ENCODE measurements around the gene RASA3.
"Not testable (repeated sequence)": the region's sequence is repeated elsewhere in the genome, so short reads cannot be mapped to it uniquely, and the experiment has no call there.

RASA3 gene

DNA sequence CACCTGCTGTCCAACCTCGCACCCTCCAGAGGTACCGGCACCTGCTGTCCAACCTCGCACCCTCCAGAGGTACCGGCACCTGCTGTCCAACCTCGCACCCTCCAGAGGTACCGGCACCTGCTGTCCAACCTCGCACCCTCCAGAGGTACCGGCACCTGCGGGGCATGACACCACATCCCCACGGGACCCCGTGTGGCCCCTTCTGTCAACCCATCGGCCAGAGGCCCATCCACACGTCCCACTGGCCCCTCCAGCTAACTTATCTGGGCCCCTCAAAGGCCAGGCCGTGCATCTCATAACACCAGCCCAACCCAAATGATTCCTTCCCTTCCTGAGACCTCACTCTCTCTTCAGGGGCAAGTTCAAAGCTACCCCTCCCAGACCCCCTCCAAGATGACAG is 6.3 kb downstream of the RASA3 start:
- not testable (repeated sequence) for DNase-seq

DNA sequence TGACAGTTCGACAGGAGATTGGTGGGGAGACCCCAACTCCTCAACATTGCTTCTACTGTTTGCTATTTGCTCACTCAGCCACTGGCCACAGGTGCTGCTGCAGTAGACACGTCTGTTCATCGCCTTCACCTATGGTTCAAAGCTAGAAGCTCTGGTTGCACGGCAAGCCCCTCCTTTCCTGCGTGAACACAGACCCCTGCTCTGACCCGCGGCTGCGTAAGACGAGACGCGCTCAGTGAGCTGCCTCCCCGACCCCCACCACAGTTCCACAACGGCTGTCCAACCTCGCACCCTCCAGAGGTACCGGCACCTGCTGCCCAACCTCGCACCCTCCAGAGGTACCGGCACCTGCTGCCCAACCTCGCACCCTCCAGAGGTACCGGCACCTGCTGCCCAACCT is 6.8 kb downstream of the RASA3 start:
- no peak for DNase-seq

DNA sequence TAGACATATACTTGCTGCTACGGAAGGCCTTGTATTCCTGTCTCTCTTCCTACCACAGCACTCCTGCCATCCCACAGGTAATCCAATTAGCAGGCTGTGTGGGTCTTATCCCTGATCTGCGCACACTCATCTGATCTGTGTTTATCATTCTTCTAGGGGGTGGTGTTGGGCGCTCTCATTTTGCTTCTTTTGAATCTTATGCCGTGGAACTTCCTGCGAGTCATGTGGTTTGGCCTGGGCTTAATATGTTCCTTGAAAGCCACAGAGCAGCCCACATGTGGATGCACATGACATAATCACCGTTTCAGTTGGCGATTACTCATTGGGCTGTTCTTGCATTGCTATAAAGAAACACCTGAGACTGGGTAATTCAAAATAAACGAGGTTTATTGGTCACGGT is 7.5 kb downstream of the RASA3 start:
- DNase-seq = peak; percentile 72 to 80

DNA sequence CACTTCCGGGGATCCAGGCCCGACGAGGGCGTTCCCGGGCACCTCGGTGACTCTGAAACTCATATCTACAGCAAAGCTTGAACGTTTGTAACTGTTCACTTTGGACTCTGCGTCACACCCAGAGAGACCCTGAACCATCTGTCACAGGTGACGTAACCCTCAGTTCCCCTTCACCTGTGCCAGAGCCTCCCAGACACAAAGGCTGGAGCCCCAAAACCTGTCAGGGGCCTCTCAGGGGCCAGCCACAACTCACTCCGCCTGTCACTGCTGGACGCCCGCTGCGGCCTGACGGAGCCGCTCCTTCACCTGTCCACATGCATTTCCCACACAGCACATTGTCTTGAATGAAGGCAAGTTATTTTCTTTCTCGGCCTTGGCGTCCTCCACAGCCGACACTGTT is 8.0 kb downstream of the RASA3 start:
- no peak for DNase-seq

DNA sequence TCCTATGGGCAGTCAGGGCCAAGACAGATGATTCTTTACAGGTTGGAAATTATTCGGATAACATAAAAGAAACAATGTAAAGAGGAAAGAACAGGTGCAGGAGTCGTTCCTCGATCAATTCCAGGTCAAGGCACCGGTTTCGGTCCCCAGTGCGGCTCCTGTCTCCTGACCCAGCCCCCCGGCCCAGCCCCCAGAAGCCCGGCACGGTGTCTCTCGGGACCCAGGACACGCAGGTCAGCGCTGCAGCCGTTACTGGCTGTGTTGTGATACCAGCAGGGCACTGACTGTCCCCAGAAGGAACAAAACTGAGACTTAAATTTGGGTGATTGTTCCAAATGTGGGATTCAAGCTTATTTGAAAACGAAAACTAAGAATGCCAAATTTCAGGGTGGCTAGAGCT is 8.5 kb downstream of the RASA3 start:
- no peak for DNase-seq

DNA sequence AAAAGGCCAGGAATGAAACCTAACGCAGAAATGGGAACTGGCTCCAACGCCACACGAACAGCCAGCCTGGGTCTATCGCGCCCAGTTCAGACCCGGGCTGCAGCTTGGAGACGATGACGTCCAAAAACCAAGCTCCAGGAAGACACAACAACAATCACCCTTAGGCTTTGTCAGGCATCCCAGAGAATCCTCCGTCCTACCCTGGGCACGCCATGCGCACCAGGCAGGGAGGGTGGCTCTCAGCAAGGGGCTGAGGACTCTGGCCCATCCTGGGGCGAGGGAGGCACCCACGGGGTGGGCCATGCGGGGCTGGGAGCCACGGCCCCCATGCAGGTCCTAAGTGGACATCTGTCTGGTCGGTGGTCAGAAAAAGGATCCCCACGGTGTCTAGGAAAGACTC is 9.0 kb downstream of the RASA3 start:
- no peak for DNase-seq

DNA sequence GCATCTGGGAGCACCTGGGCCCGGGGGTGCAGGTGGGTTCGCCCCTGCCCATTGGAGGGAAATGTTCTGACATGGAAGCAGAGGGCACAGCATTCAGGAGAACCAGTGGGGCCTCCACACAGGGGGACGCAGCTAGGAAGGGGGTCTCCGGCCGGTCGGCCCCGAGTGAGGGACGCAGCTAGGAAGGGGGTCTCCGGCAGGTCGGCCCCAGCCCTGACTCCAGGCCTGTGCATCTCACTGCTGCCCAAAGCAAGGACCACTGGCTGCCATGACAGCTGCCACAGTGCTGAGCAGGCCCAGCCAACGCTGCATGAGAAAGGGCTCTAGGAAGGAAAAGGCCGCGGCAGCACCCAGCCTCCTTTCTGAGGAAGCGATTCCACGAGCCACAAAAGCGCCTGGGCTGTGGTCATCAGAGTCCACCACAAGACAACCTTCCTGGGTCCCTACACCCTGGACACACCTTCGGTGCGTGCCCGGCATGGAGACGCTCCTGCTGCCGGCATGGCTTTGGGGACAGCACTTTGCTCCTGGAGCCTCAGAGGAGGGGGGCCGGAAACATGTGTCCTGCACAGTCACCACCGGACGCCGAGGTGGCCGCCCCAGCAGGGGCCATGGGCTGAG is 9.7 kb downstream of the RASA3 start:
- DNase-seq = no peak

DNA sequence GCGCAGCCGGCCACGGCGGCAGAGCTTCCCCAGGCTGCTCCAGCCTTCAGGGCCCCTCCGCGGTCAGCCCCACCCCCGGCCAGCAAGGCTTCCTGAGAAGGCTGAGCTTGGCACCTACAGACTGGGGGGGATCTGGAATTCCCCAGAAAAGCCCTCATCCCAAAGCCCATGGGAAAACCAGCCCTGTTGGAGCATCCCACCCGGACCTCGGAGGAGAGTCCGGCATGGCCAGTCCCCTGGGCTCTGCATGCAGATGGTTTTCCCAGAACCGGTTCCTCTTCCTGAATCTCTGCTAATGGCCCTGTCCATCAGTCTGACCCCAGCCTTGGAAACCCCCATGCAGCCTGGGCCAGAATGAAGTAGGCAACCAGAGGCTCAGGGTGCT is 10.3 kb downstream of the RASA3 start:
- no peak for DNase-seq

DNA sequence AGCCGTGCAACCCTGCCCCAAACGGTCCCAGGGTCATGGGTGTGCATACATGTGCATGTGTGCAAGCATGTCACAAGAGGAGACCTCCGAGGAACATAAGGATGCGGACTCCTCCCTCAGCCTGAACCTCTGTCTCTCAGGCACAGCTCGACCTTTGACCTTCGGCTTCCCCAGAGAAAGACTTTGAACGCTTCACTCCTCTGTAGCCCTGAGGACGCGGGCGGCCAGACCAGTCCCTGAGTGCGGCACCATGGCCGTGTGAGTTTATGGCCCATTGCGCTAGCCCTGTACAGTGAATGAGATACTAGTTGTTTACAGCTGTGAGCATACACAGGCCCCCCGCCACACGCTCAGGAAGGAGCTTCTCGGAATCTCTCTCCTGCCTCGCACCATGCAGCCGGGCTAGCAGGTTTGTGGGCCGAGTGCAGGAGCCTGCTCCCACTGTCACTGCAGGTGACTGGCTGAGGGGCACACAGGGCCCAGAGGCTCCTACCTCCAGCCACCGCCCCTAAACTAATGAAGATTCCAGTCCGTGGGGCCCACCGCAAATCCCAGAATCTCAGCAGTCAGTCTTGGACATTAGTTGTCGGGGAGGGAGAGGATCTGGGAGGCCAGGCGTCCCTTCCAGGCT is 10.8 kb downstream of the RASA3 start:
- DNase-seq = no peak

DNA sequence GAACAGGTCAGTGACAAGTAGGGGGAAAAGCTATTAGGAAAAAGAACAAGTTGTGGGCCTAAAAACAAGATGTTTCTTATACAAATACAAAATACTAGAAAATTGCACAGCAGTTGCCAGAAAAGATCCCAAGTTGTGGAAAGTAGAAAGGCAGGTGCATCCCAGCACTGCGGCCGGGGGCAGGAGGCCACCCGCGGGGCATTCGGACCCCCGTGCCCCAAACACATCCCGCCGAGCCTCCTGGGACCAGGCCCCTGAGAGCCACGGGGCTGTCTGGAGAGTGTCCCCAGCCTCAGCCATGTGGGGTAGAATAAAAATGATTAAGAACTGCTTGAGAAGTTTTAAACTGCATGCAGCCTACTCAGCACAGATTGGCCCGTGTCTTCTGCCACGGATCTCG is 11.4 kb downstream of the RASA3 start:
- DNase-seq = no peak

DNA sequence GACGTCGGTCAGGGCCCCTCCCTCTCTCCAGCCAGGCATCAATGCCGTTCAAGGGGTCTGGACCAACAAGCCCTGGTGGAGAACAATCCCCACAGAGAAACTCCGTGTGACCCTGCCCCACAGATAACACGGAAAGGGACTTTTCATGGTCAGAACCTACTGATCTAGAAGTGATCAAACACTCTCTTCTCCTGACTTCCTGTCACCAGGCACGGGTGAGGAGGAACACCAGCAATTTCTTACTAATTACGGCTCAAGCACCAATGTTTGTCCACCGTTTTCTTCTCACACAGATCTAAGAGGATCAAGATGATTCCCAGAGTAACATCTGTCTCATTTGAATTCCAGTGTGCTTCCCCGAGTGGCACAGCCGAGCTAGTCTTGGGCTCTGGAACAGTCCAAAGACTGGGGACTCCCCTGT is 11.8 kb downstream of the RASA3 start:
- DNase-seq = no peak

DNA sequence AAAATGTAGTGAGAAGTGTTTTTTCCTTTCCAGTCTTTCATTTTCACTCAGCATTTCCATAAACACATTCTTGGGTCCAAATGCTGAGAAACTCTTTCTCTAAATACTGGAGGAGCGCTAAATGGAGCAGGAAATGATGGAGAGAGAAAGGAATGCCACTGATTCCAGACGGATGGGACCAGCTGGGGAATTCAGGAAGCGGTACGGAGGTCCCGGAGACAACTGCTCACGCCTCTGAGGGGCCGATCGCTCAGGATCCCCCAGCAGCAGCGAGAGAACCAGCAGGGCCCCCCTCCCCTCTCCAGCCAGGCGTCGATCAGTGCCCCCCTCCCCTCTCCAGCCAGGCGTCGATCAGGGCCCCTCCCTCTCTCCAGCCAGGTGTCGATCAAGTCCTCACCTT is 13.2 kb downstream of the RASA3 start:
- DNase-seq = no peak

DNA sequence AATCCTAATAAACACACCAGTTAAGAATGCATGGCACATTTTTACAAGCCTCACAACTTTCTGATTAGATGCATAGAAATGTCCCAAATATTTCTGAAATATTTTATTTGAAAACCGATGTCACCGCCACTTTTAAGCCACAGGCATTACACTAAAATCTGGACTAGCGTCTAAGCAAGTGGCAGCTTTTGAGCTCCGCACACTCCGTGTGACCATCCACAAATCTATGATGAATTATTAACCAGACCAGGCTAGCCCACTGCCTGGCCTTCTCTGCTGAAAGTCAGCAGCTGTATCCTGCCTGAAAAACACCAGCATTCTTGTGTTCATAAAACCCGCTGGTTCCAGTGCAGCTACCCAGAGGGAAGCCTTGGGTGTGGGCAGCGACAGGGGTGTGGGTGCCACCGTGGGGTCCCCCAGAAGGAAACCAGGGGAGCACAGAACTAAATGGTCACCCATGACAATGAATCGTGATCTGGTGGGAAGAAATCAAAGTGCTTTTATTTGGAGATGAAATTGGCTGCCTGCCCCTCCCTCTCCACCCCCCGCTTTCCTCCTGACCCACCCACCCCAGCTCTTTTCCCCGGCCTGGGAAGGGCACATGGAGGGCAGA is 13.8 kb downstream of the RASA3 start:
- no peak for DNase-seq

DNA sequence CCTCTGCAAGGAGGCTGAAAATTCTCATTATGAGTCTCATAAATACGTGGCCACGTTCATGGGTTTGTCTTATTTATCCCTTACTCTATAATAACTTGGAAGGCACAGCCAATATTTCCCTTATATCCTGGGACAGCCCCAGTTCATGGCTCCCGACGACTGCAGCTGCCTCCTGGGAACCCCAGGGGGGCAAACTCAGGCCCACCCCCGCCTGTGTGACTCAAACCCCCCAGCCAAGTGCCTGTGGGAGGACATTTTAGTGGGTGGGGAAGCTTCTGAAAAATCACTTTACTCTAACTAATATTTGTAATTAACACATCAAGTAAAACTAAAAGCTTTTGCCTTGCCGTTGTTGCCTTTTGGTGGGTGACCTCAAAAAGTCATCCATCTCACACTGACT is 14.3 kb downstream of the RASA3 start:
- no peak for DNase-seq

DNA sequence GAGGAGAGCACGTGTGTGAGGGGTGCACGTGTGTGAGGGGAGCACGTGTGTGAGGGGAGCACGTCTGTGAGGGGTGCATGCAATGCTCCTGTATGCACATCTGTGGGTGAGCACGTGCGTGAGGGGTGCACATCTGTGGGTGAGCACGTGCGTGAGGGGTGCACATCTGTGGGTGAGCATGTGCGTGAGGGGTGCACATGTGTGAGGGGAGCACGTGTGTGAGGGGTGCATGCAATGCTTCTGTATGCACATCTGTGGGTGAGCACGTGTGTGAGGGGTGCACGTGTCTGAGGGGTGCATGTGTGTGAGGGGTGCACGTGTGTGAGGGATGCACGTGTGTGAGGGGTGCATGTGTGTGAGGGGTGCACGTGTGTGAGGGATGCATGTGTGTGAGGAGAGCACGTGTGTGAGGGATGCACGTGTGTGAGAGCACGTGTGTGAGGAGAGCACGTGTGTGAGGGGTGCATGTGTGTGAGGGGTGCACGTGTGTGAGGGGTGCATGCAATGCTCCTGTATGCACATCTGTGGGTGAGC is 15.0 kb downstream of the RASA3 start:
- not testable (repeated sequence) for DNase-seq

DNA sequence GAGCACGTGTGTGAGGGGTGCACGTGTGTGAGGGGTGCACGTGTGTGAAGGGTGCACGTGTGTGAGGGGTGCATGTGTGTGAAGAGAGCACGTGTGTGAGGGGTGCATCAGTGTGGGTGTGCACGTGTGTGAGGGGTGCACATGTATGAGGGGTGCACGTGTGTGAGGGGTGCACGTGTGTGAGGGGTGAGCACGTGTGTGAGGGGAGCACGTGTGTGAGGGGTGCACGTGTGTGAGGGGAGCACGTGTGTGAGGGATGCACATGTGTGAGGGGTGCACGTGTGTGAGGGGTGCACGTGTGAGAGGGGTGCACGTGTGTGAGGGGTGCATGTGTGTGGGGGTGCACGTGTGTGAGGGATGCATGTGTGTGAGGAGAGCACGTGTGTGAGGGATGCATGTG is 15.7 kb downstream of the RASA3 start:
- no peak for DNase-seq

DNA sequence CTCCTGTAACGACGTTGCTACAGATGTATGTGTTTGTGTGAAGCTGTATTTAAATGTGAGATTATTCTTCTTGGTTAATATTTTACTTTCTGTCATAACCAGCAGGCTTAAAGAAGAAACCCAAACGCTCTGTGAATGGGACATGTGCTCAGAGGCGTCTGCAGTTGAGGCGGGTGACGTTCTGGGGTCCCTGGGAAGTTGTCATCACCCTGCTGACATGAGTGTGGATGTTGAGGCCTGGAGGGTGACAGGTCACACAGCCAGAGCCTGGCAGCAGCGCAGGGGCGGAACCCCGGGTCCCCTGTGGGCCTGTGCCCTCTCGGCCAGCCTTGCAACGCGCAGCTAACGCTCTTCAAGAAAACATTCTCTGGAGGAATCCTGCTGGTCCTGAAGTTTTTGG is 16.6 kb downstream of the RASA3 start:
- peak in 1 of 2 donors; percentile 0 for DNase-seq

DNA sequence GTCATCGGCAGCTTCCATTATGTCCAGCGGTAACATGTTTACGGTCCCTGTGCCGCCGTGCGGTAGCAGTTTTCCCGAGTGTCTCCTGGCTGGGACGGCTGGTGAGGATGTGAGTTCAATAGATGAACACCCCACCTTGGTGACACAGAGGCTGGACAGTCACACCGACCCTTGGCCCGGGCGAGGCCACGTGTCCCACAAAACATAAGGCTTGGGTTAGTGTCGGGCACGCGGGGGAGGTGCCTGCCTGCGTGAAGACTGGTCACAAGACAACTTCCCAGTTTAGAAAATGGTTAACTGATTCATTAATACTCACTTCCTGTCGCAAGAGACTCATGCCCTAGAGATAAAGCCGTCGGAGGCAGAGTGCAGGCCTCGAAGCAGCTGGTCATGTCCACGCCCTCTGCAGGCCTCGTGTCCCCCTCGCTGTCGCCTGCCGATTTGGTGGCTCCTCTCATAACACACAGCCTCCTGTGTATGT is 17.2 kb downstream of the RASA3 start:
- peak in 1 of 2 donors; percentile 43 for DNase-seq

DNA sequence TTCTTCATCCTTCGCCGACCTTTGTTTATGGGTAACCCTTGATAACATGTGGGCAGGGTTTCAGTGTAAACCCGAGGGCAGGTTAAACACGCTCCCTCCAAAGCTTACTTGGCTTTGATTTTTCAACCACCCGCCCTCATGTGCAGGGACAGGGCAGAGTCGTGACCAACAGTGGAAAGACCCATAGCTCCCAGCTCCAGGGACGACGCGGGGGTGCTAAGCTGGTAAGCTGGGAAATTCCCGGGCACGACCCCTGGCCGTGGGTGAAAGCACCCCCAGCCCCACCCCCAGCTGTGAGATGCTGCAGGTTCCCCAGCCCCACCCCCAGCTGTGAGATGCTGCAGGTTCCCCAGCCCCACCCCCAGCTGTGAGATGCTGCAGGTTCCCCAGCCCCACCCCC is 17.8 kb downstream of the RASA3 start:
- DNase-seq = peak in 1 of 2 donors; percentile 2

DNA sequence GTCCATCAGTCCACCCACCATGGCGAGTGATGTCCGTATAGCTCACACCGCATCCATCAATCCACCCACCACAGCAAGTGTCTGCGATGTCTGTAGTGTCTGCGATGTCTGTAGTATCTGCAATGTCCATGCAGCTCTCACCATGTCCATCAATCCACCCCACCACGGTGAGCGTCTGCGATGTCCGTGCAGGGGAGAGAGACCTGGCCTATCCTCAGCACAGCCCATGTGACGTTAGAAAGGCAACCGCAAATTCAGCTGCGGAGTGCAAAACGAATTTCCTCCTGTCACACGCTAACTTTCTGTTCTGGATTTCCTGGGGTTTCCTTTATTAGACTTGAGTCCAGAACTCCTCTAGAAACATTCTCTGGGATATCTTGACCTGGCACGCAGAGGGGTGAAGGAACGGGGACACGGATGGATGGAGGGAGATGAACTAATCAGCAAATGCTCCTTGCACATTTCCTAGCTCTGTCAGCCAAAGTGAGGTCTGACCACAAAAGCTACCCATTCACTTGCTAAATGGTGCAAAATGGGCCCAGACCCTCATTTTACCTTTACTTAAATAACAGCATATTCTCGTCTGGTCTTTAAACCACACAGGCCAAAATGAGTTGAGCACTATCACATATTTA is 18.3 kb downstream of the RASA3 start:
- peak in 1 of 2 donors; percentile 1 for DNase-seq

DNA sequence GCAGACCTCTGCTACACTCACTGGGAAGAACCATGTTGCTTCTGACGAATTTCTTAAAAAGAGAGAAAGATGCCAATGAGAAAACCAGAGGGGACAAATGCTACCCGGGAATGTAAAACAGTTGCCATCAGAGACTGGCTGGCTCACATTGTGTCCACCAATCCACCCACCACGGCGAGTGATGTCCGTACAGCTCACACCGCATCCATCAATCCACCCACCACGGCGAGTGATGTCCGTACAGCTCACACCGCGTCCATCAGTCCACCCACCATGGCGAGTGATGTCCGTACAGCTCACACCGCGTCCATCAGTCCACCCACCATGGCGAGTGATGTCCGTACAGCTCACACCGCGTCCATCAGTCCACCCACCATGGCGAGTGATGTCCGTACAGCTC is 19.0 kb downstream of the RASA3 start:
- DNase-seq = not testable (repeated sequence)

DNA sequence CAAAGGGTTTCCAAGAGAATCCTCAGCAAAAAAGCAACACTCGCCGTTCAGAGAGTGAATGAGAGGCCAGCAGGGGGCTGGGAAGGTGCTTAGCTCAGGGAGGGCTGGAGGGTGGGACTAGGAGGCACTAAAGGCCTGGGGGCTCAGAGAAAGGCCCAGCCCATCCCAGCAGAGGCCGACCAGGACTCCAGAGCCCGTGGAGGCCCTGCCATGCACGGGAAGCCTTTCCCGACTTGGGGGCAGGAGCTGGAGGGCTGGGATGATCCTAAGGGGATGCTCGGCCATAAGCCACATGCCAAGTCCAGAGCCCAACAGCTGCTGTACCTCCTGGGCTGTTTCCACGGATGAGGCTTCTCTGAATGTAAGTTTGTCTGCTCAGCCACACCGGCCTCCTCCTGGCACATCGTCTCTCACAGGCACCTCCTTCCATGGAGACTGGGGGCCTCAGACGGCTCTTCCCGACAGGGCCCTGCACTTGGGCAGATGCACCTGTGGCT is 19.5 kb downstream of the RASA3 start:
- peak in 1 of 2 donors; percentile 0 for DNase-seq

DNA sequence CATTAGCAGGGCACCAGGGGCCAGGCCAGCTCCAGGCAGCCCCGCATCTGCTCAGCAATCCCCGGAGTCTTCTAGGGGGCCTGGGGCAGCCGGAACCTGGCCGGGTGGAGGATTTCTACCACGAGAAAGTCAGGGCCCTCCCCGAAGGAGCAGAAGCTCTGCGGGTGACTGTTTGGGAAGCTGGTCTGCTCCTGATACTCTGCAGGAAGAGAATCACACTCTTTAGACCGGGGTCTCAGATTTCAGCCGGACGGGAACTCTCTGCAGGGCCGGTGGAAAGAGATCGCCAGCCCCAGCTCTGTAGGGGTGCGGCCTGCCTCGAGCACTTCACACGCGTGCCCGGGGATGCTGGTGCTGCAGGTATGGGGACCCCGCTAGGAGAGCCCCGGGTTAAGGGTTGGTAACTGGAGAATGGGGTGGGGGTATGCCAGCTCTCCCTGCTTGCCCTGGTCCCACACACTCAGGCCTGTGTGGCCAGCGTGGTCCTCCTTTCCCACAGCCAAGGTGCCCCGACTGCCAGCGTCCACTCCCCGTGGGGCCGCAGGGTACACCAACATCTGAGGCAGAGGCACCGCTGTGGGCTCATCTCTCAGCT is 20.1 kb downstream of the RASA3 start:
- DNase-seq = no peak

Data from stimulated activated CD4-positive, alpha-beta T cell treated with anti-CD3 and anti-CD28 coated beads, Interleukin-2, amount 100 ng/mL, for 24 hours (primary cell).